GM18909 (cell line): ENCODE data around the gene PPA2.

Source experiments
- ATAC-seq: cut with Tn5 transposase; IDR thresholded peaks from one replicate; pipeline ENCODE4 v1.9.1; 2021; ENCODE audit warnings: mild to moderate bottlenecking; ENCODE audit not compliant: unreplicated experiment, poor library complexity

PPA2 gene

DNA sequence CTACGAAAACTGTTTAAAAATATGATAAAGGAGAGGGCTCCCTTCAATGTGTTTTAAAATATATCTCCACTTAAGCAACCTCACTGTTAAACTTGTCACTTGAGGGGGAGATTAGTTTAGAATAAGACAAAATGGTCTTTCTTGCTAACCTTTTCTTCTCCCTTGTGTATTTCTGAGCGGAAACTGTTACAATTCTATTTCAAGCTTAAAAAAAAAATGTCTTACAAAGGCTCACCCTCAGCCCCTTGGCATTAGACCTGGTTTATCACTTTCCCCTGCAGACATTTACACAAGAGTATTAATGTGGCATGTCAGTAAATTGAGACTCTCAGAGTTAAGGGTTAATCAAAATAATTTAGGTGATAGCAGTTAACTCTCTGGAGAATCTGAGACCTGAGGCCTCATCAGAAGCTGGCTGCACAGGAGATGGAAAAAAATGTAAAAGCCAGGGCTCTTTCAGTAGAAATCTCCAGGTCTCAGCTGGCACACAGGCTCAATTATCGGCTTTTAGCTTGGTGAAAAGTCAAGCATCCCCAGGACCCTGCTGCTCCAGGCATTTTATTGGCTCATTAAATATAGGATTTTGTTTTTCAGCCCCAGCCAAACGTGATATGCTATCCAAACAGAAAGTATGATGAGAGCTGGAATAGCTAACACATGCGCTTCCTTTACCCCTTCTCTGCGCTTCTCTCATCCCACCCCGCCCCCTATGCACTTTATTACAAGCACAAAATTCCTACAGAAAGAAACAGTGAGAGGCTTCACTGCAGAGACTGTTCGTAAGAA lies 130.5 kb downstream of the PPA2 start:
- no peak for ATAC-seq

DNA sequence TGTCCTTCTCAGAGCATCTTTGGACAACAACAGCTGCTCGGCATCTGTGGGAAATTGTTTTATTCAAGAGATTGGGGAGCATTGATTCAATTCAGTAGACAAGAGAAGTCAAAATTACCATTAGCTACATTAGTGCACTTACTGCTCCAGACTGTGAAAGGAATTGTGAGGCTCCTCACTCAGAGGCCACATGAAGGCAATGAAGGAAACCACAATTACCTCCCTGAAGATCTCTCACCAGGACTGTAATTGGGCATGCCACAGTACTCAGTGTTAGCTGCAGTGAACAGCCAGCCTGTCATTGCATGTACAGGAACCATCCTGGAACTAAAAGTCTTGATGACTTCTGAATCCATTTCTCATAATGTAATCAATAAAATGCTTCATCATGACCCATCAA lies 144.8 kb downstream of the PPA2 start:
- no peak for ATAC-seq

DNA sequence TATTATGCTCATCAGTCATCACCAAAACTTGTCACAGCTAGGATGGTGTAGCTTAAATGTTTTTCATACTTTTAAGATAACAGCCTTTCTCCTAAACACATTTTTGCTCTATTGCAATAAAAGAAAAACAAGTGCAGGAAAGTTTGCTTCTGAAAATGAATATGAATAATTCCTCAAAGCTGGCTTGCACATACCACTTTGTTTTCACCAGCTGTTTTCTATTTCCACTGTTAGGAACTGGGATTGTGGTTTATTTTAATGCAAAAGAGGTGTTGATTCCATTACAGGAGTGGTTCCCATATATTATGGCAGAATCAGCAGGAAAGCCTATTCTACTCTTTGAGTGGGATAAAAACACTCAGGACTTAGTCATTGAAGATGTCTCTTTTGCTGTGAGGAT lies 145.9 kb downstream of the PPA2 start:
- ATAC-seq = no peak

DNA sequence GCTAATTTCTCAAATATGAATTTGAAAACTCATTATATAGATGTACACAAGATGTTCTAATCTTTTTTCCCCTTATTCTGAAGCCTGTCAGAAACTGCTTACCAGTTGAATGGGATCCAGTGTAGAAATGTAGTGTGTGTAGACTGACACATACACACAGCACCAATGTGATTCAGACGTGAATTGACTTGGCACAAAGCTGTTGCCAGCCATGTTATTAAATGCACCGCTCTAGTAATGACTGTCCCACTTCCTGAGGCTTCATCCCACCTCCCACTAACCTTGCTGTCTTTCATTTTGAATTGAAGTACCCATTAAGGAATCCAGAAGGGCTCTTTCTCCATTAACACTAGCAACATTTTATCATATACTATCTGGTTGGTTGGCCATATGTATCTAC lies 146.6 kb downstream of the PPA2 start:
- no peak for ATAC-seq
